GM18858 (cell line): ENCODE data around the gene CHD9NB.
"Not testable (repeated sequence)": the region's sequence is repeated elsewhere in the genome, so short reads cannot be mapped to it uniquely, and the experiment has no call there.

Experiments
- ATAC-seq: cut with Tn5 transposase; IDR thresholded peaks from one replicate; pipeline ENCODE4 v1.9.1; 2021; ENCODE audit not compliant: unreplicated experiment

Gene CHD9NB

DNA sequence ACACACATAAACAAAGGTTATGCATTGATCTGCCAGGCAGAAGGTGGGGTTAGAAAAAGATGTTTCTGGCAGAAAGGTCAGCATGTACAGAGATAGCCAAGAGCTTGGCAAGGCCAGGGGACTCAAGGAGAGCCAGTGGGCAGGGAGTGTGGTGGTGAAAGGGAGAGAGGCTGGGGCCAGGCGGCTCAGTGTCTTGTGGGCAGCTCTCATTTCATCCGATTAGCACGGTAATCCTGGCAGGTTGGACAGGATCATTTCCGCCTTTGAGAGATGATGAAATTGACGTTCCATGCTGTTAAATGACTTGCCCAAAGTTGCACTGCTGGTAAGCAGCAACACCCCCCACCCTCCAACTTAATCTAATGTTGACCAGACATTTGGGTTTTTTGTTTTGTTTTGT is 5.7 kb upstream of the CHD9NB start:
- no peak for ATAC-seq

DNA sequence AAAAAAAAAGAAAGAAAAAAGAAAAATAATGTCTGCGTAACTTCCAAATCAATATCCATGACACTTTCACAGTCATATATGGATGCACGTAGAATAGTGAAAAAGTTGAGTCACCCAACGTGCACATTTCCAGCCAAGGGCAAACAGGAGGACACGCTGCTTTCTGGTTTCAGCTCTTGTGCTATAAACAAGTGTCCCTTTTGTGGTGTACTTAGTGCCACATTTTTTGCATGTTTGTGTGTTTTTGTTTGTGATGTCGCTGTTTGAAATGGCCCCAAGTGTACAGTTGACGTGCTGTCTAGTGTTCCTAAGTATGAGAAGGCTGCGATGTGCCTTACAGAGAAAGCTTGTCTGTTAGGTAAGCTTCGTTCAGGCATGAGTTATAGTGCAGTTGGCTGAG is 5.0 kb upstream of the CHD9NB start:
- no peak for ATAC-seq

DNA sequence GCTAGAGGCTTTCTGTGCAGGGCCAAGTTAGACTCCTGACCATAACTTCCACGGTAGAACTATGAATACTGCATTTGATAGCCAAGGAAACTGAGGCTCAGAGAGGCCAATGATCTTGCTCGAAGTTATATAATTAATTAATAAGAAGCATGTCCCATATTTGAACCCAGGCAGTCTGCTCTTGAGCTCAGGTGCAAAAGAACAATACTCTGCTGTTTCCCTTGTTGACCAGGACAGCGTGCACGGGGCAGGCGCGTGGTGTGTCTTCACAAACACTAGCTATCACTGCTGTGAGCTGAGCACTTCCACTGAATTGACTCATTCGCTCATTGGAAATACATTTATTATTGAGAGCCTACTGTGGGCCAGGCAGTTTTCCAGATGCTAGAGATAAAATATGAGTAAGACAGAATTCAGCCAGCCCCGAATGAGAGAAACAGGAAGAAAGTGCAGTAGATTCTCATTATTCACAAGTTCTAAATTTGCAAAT is 3.7 kb upstream of the CHD9NB start:
- no peak for ATAC-seq

DNA sequence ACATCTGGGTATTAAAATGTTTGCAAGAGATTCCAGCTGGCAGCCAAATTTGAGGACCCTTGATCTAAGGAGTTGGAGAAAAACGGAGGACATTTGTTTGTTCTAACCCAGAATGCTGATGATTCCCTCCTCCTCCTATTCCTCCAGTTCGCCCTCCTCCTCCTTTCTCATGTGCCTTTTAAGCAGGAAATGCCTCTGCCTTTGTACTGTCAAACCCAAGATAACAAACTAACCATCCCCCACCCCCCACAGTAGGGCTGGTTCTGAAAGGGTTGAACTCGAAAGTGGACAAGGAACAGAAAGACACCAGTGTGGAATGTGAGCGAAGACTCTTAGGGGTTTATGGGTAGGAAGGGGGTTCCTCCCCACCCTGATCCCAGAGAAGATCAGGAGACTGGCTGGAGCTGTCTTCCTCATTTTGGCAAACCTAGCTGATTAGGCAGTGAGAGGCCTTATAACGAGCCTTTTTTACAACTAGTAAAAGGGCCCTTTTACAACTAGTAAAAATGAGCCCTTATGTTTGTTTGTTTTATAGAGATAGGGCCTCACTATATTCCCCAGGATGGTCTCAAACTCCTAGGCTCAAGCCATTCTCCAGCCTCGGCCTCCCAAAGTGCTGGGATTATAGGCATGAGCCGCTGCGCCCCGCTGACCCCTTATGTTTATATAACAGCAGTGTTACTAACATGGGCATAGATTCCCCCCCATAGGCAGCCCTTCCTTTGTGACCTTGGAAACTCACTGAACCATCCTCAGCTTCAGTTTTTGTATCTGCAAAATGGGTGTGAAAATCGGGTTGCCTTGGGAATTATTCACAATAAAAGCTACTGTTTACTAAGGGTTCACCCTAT is 3.1 kb upstream of the CHD9NB start:
- no peak for ATAC-seq

DNA sequence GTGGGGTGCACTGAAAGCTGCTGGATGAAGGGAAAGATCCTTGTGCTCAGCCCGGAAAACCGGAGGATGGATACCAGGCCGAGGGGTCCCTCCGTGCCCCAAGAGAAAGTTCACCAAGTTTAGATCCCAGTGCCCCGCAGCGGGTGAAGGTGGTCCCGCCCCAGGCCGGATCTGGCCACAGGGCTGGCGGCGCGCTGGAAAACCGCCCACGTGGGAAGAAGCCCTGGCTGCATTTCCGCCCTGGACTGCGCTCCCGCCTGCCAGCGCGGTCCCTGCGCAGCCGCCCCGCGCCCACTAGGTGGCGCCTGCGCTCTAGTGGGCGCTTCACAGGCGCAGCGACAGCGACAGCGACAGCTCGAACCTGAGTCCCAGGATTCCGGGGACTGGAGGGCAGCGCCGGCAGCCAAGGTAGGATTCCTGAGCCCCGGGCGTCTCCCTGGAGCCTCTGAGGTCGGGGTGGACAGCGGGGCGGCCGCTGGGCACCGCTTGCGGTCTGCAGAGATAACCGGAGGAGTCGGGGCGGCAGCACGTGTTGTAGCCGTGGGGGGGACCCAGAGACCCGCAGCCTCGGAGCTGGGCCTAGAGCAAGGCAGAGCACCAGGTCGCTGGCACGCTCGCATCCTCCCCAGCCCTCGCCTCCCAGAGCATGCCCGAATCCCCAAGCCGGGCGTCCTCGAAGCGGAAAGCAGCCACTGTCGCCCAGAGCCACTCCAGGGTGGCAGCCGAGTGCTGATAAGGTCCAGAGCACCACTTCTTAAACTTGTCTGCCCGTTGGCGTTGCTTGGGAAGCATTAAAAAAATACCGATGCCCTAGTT is 2.2 kb upstream of the CHD9NB start, which contains the start of gene CHD9:
CHD9 (plus strand) TSS at position 322 of the 816 bp plus-strand sequence. CDS start 101,099 bp downstream, outside the sequence.
- peak; percentile 58 for ATAC-seq

DNA sequence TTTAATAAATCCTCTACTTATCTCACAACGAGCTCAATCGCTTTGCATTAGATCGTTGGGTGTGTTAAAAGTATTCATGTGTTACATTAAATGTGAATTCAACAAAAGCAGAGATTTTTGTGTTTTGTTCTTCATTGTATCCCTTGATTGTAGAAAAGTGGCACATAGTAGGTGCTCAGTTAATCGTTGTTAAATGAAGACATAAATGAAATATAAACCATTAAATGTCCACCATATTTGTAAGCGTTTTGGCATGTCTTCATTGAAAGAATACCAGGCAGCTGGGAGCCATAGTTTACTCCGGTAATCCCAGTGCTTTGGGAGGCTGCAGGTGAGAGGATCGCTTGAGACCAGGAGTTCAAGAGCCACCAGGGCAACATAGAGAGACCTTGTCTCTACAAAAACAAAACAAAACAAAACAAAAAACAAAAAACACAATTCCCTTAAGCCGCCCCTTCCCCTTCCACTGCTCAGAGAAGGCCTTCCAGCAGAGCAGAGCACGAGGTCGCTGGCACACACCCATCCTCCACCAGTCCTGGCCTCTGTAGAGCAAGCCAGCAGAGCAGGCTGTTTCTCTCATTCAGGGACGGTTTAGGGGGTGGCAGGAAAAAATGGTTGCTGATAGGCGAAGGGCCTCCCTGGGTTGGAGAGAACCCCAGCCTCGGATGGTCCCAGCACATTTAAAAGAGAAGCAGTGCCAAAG is 1.4 kb upstream of the CHD9NB start:
- ATAC-seq: no peak

DNA sequence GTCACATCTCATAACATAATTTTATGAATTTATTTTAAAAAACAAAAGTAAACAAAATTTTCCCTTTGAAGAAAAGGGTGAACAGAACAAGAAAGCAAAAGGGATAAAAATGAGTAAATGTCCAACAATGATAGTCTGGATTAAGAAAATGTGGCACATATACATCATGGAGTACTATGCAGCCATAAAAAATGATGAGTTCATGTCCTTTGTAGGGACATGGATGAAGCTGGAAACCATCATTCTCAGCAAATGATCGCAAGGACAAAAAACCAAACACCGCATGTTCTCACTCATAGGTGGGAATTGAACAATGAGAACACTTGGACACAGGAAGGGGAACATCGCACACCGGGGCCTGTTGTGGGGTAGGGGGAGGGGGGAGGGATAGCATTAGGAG is 1.4 kb downstream of the CHD9NB start:
- ATAC-seq: not testable (repeated sequence)

DNA sequence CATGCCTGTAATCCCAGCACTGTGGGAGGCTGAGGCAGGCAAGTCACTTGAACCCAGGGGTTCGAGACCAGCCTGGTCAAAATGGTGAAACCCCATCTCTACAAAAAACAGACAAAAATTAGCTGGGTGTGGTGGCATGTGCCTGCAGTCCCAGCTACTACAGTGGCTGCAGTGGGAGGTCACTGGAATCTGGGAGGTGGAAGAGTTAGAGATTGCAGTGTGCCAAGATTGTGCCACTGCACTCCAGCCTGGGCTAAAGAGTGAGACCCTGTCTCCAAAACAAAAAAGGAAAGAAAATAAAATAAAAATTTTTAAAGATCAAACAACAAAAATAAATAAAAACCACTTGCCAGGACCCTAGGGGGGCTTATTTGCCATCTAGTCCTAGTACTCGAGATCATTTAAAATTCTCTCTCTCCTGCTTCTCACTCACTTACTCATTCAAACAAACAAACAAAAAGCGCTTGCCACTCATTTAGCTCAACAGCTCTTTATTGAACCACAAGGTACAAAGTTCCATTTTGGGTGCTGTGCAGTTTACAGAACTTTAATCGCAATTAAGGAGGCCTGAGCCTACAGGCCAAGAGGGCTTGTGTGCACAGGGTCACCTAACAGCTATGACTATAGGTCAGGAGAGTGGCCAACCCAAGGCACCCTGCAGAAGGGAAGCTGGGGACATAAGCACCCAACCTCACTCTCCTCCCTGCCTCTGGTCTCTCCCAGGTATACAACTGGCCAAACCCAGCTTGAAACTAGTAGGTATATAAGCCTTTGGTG is 4.4 kb downstream of the CHD9NB start:
- ATAC-seq: no peak

DNA sequence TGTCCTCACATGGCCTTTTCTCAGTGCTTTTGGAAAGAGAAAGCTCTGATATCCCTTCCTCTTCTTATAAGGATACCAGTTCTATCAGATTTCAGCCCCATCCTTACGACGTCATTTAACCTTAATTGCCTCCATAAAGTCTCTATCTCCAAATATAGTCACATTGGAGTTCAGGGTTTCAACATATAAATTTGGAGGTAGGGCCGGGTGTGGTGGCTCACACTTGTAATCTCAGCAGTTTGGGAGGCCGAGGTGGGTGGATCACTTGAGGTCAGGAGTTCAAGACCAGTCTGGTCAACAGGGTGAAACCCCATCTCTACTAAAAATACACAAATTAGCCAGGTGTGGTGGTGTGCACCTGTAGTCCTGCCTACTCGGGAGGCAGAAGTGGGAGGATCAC is 5.2 kb downstream of the CHD9NB start:
- not testable (repeated sequence) for ATAC-seq

DNA sequence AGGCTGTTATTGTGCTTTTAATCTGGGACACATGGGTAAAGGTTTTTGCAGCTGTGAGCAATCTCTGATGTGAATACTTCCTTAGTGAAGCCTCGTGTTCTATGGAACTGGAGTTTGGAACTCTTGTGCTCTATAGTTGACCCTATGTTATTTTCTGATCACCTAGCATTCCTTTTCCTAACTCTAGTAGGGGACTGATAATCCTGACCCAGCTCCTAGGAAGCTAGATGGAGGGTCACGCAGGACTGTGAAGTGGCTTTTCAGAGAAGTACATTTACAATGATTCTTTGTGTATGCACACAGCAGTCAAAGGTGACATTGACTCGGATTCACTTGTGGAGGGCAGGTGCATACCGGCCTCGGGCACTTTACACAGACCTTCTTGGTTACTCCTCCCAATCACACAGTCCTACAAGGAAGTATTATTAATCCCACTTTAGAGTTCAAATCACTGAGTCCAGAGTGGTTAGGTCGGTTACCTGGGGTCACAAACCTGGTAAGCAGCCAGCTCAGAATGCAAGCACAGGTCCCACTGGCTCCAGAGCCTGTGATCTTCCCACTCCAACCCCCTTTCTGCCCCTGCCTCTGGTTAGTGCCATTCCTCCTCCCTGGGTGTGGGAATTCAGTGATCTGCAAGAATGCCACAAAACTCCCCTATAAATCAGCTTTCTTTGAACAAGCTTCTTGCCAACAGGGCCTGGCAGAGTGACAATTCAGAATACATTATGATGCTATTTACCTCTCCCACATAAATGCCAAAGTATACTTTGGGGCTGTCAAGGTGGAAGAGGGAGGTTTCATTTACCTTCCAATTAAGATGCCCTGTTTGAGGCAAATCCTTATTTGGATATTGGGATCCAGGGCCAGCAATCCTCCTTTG is 7.1 kb downstream of the CHD9NB start:
- ATAC-seq: no peak

DNA sequence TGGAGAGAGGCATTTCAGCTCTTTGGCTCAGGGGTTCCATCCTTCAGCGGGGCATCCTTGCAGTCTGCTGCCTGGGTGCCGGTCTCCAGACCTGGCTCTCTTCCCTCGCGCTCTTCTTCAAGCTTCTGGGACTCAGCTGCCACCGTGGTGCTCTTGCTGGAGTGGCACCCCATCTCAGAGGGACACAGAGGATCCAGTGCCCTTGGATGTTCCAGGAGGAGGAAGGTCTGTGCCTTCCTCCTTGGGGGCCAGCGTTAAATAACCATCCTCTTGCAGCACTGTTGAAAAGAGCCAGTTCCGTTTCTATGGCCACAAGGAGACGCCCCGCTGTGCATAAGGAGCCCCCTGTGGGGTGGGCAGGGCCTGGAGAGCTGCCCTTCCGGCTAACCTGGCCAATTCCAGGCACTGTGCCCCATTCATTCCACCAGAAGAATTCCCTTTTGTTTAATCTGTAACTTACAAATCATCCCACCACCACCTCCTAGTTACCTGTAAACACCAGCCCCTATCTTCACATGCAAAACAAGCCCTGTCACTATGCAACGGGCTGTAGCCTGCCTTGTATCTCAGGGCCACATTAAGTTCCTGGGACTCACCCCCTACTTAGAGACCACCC is 8.6 kb downstream of the CHD9NB start:
- no peak for ATAC-seq

DNA sequence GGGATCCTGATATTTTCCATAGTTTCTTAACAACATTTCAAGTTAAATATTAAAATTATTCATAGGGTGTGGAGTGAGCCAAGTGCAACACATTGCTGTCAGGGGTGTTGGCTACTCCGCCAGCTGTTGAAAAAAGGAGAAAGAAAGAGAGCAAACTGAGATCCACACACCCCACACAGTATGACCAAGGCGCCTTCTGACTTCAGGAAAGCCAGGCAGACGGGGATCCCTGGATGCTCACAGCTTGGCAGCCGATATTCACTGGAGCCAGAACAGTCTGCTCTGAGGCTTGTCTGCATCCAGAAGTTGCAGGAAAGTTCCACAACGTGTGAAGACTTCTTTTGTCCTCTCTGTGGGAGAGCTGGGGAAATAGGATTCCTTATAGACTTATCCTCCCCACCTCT is 9.3 kb downstream of the CHD9NB start:
- no peak for ATAC-seq

DNA sequence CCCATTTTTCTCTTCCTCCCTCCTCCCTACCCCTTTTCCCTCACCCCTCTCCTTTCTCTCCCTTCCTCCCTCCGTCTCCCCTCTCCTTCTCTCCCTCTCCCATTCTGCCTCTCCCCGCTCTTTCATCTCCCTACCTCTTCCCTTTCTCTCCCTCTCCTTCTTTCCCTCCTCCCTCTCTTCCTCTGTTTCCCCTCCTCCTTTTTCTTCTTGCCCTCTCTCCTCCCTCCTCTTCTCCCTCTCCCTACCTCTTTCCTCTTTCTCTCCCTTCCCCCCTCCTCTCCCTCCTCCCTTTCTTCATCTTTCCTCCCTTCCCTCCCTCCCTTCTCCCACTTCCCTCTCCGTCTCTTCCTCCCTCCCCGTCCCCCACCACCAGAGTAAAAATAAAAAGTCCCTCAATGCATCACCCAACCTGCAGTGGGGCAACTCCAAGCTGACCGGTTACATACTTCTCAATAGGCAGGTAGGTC is 10.4 kb downstream of the CHD9NB start:
- no peak for ATAC-seq

DNA sequence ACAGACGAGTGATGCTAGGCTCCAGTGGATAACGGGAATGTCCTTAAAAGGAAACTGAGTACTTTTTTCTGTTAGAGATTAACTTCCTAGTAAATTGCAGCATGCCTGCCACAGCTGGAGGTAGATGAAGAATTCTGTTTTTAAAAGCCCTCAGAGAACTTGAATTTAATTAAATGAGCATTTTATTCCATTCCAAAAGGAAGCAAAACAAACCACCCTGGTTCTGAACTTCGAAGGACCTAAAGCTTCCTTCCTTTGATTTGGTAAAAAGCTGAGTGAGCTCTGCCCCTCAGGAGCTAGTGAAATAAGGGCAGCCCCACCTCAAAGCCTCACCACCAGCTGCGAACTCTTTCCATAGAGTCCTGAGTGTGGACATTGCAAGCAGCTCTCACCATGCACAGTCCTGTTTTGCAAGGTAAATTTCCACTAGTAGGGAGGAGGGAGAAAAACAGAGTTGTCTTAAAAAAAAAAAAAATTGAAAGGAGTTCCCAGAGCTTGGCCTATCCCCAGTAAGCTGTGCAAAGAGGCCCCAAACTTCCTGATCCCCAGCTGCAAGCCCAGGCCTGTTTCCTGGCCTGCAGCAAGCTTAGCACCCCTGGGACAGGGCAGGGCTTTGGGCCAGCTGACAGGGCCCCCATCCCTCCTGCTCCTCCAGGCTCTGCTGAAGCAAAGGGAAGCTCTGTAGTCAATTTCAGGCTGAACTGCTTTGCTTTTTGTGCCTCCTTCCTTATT is 11.2 kb downstream of the CHD9NB start:
- ATAC-seq: peak; percentile 58

DNA sequence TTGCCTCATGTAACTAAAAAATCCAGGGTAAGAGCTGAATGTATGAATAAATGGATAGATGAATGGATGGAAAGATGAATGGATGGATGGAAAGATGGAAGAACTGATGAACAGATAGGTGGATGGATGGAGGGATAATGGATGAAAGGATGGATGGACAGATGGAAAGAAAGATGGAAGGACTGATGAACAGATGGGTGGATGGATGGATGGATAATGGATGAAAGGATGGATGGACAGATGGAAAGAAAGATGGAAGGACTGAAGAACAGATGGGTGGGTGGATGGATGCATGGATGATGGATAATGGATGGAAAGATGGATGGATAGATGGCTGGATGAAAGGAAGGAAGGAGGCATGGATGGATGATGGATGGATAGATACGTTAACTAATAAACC is 11.9 kb downstream of the CHD9NB start:
- ATAC-seq: no peak

DNA sequence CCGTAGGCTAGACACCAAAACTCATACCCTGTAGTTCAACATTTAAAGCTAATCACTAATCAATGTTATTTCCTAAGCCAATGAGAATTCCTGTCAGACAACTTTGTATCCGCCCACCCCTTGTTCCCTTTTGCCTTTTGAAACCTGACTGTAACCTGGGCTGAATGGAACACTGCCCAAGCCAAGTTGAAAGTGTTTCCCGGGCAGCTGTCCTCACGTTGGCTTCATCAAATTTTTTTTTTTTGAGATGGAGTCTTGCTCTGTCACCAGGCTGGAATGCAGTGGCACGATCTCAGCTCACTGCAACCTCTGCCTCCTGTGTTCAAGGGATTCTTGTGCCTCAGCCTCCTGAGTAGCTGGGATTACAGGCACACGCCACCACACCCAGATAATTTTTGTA is 16.0 kb downstream of the CHD9NB start:
- ATAC-seq: not testable (repeated sequence)

DNA sequence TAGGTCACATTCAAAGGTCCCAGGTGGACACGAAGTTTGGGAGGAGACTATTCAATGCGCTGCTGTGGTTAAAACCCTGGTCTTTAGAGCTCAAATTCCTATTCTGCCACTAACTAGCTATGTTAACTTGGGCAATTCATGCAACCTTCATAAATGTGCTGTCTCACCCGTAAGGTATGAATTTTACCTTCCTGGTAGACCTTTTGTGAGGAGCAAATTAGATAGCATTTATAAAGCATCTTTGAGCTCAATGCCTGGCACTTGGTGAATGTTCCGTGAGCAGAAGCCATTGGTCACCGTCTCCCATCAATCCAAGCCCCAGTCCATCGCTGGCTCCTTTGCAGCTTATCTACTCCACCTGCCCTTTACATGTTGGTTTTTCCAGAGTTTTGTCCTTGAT is 16.6 kb downstream of the CHD9NB start:
- ATAC-seq: no peak

DNA sequence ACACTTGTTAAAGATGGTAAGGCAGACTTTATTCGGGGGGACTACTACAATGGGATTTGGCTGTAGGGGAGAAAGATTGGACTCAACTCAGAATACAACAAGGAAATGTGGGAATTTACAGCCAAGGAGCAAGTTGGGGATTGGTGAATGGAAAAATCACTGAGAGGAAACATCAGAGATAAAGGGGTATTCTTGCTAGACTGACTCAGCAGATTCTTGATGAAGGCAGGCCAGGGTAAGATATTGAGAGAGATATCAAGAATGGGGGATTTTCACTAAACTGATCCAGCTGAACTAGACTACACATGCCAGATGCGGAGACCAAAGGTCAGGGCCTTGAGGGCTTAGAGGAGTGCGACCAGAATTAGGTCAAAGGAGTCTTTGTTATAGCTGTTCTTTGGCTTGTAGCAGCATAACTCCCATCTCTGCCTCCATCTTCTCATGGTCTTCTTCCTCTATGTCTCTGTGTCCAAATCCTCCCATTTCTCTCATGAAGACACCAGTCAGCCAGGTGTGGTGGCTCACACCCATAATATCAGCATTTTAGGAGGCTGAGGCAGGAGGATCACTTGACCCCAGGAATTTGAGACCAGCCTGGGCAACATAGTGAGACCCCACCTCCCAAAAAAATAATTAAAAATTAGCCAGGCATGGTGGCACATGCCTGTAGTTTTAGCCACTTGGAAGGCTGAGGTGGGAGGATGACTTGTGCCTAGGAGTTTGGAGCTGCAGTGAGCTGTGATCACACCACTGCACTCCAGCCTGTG is 17.3 kb downstream of the CHD9NB start:
- no peak for ATAC-seq
